Keratinocyte (primary cell): ENCODE results near the gene TRAF3. TPM values are rescaled to one million over a fixed set of nuclear protein-coding genes. Genes with fewer than 3 reads are reported as not detected.

Experiments used
- DNase-seq: peaks from one replicate; pipeline ENCODE4 v3.0.0-alpha.2; 2011; ENCODE audit warnings: low read depth, missing footprints, low spot score
- FAIRE-seq: peaks from 2 replicates; lab custom pipeline; 2011; peaks lifted over from hg19 to GRCh38; lab: Jason Lieb, UNC
- H2AFZ ChIP-seq: 2 replicates; pipeline ENCODE4 v1.6.0; 2012; ENCODE audit warnings: low read length, control low read depth, inconsistent platforms; ENCODE audit not compliant: control insufficient read depth
- H3K27ac ChIP-seq: 2 replicates; pipeline ENCODE4 v1.5.1; 2011; ENCODE audit warnings: low read length; ENCODE audit not compliant: control insufficient read depth, insufficient read depth
- H3K27me3 ChIP-seq: 3 replicates; pipeline ENCODE4 v1.6.0; 2011; ENCODE audit warnings: low read length; ENCODE audit not compliant: control insufficient read depth, insufficient read depth; ENCODE audit errors: extremely low read depth
- H3K36me3 ChIP-seq, 2 experiments: 2 replicates in 1 of 2; 3 replicates in 1 of 2; pipeline ENCODE4 v1.5.1; 2011; ENCODE audit warnings: low read length in 2 of 2, mild to moderate bottlenecking in 1 of 2; ENCODE audit not compliant: control insufficient read depth in 2 of 2, insufficient read depth in 2 of 2; ENCODE audit errors: extremely low read depth in 1 of 2
- H3K4me1 ChIP-seq: 3 replicates; pipeline ENCODE4 v1.5.1; 2011; ENCODE audit warnings: low read length; ENCODE audit not compliant: control insufficient read depth, insufficient read depth; ENCODE audit errors: extremely low read depth
- H3K4me2 ChIP-seq: 3 replicates; pipeline ENCODE4 v1.6.0; 2011; ENCODE audit warnings: low read depth, low read length; ENCODE audit not compliant: control insufficient read depth, insufficient read depth; ENCODE audit errors: extremely low read depth
- H3K4me3 ChIP-seq, 3 experiments: fragments of 200-600 bp in 1 of 3; sonication (generic) in 1 of 3; 2 replicates in 2 of 3; 3 replicates in 1 of 3; pipeline ENCODE4 v1.5.1; 2011 to 2016; ENCODE audit warnings: low read length in 3 of 3, mild to moderate bottlenecking in 3 of 3, control low read depth in 2 of 3, inconsistent platforms in 1 of 3, low read depth in 1 of 3, mixed read lengths in 1 of 3, mixed run types in 1 of 3, moderate library complexity in 1 of 3; ENCODE audit not compliant: control insufficient read depth in 2 of 3, insufficient read depth in 2 of 3; ENCODE audit errors: extremely low read depth in 1 of 3
- H3K79me2 ChIP-seq: 2 replicates; pipeline ENCODE4 v1.6.0; 2012; ENCODE audit warnings: low read length; ENCODE audit not compliant: control insufficient read depth, insufficient read depth
- H3K9ac ChIP-seq: 3 replicates; pipeline ENCODE4 v1.6.0; 2011; ENCODE audit warnings: low read length; ENCODE audit not compliant: control insufficient read depth, insufficient read depth; ENCODE audit errors: extremely low read depth
- H3K9me1 ChIP-seq: 3 replicates; pipeline ENCODE4 v1.6.0; 2011; ENCODE audit warnings: low read length; ENCODE audit not compliant: control insufficient read depth, insufficient read depth; ENCODE audit errors: extremely low read depth
- H3K9me3 ChIP-seq: 2 replicates; pipeline ENCODE4 v1.5.1; 2012; ENCODE audit warnings: low read depth, low read length; ENCODE audit not compliant: control insufficient read depth
- H4K20me1 ChIP-seq: 3 replicates; pipeline ENCODE4 v1.6.0; 2011; ENCODE audit warnings: low read length; ENCODE audit not compliant: control insufficient read depth, insufficient read depth; ENCODE audit errors: extremely low read depth
- CTCF ChIP-seq, 3 experiments: IDR thresholded peaks in 1 of 3; conservative IDR thresholded peaks in 1 of 3; optimal IDR thresholded peaks in 1 of 3; 2 replicates in 2 of 3; 3 replicates in 1 of 3; pipeline versions ENCODE3 to v1.5.1; 2011; ENCODE audit warnings: low read length in 3 of 3, mild to moderate bottlenecking in 3 of 3, moderate library complexity in 2 of 3, control low read depth in 1 of 3, inconsistent platforms in 1 of 3; ENCODE audit not compliant: insufficient read depth in 2 of 3; ENCODE audit errors: extremely low read depth in 1 of 3
- EZH2 ChIP-seq: IDR thresholded peaks from one replicate; pipeline ENCODE4 v1.6.1; 2012; ENCODE audit warnings: inconsistent platforms, mild to moderate bottlenecking, low read length, moderate library complexity
- dilution Hi-C: fragments of 300-500 bp; cut with MboI; formaldehyde crosslinking; loops from one replicate; pipeline ENCODE4 v1.7.0; 2020; ENCODE audit warnings: low sequenced_read_pairs; ENCODE audit not compliant: extremely low pct_ligation_motif_present
- polyA plus RNA-seq, 5 experiments: library from polyadenylated mRNA; depleted of rRNA in 3 of 5; stranded (reverse) in 3 of 5; stranded (forward) in 1 of 5; unstranded in 1 of 5; fragments of >200 nt; gene quantifications; 1 replicate in 1 of 5; 2 replicates in 3 of 5; 3 replicates in 1 of 5; pipeline versions ENCODE4 v1.2.1 to v1.2.3, GENCODE V29; 2011 to 2012; ENCODE audit warnings: missing spikeins in 2 of 5, low read depth in 1 of 5, low replicate concordance in 1 of 5

Gene TRAF3
- polyA plus RNA-seq, 1 donor (not counting 4 experiments of a cell fraction or from before 2014, with no cell fraction given): 12.5 TPM

GRCh38 chr14:102900631-102901571 is 123.7 kb downstream of the TRAF3 start:
- Histone ChIP-seq H3K4me3 (no peak overlapping the region), H3K27ac (no peak overlapping the region), H3K4me2 (no peak overlapping the region), H3K79me2 (no peaks in the 10 kb centered on the region), H3K36me3 (peaks cover 4 to 15% of the 10 kb centered on the region in 2 experiments), H3K27me3 (no peaks in the 10 kb centered on the region), H3K9me1 (no peaks in the 10 kb centered on the region), H2AFZ (no peak overlapping the region), H3K9ac (no peak overlapping the region), H3K9me3 (no peaks in the 10 kb centered on the region), H4K20me1 (no peaks in the 10 kb centered on the region), H3K4me1 (no peaks in the 10 kb centered on the region)
- DNase-seq: no peak
- dilution Hi-C loops: no loop called here
- TF ChIP-seq CTCF (optimal IDR thresholded peaks at IDR 0.05 in 1 of 3, IDR thresholded peaks at IDR 0.05 in 1 of 3, conservative IDR thresholded peaks at IDR 0.05 in 1 of 3; ENCODE audit: extremely low read depth in 1 of 3, insufficient read depth in 2 of 3, low read length in 3 of 3) (no peak), EZH2 (no peak)
- no peak for FAIRE-seq

- Histone ChIP-seq H3K9me1 (no peaks in the 10 kb centered on the region), H2AFZ (no peak overlapping the region), H3K4me1 (no peaks in the 10 kb centered on the region), H3K4me3 (no peak overlapping the region), H3K4me2 (no peak overlapping the region), H3K27me3 (no peaks in the 10 kb centered on the region), H3K36me3 (peaks cover 4 to 15% of the 10 kb centered on the region in 2 experiments), H3K79me2 (no peaks in the 10 kb centered on the region), H3K9ac (no peak overlapping the region), H3K27ac (no peak overlapping the region), H3K9me3 (no peaks in the 10 kb centered on the region), H4K20me1 (no peaks in the 10 kb centered on the region)
- DNase-seq (no peak), FAIRE-seq (no peak)
- no peak for TF ChIP-seq EZH2
- no peak for TF ChIP-seq CTCF (optimal IDR thresholded peaks at IDR 0.05 in 1 of 3, IDR thresholded peaks at IDR 0.05 in 1 of 3, conservative IDR thresholded peaks at IDR 0.05 in 1 of 3; ENCODE audit: extremely low read depth in 1 of 3, insufficient read depth in 2 of 3, low read length in 3 of 3)
- dilution Hi-C loops: no loop called here
These were observed 124.4 kb downstream of the TRAF3 start for GRCh38 chr14:102901633-102902032.
